Body of pancreas (tissue), 4 donors: ENCODE results near the gene TTC33.

Experiments
- CTCF ChIP-seq, 7 experiments: fragments of 450-650 bp in 4 of 7; fragments of 200-600 bp in 3 of 7; sonication (generic) in 3 of 7; IDR thresholded peaks; one replicate each; pipeline ENCODE4 v1.5.1; 2016 to 2019; ENCODE audit warnings: antibody characterized with exemption in 7 of 7
- POLR2A ChIP-seq, 3 donors: fragments of 450-650 bp; IDR thresholded peaks; one replicate each; pipeline ENCODE4 v1.6.1; 2016; ENCODE audit warnings: antibody characterized with exemption in 3 of 3, mild to moderate bottlenecking in 2 of 3

GRCh38 chr5:40572391-40572790, 183.4 kb downstream of the TTC33 start:
- TF ChIP-seq CTCF (IDR thresholded peaks at IDR 0.05) (no peak), POLR2A (IDR thresholded peaks at IDR 0.05) (no peak)
